Esophagus (tissue), 2 donors: Measurements from ENCODE around the gene ZNF266. TPM values are rescaled to one million over a fixed set of nuclear protein-coding genes. Genes with fewer than 3 reads are reported as not detected.

Experiments used
- polyA plus RNA-seq, 2 donors: library from polyadenylated mRNA; stranded (reverse); fragments of 200-250 nt; gene quantifications; one replicate each; pipeline ENCODE4 v1.2.3, GENCODE V29; 2013
- donor health status: healthy with polysubstance abuse.
- donor health status: Bipolar disorder and iron deficiency.

Gene ZNF266
- polyA plus RNA-seq, 2 donors, result 15.5 to 22.7 TPM

Other genes starting within 250 kb of the ZNF266 start
- gene OR7D4, start 216.0 kb downstream of the ZNF266 start, polyA plus RNA-seq, result not detected
- not detected for gene OR7E24, start 184.6 kb downstream of the ZNF266 start, polyA plus RNA-seq
- gene ZNF699, start 125.7 kb downstream of the ZNF266 start, polyA plus RNA-seq, result 1 to 10 TPM in 1 of 2 donors, under 1 TPM in 1; 0.57 to 1.1 TPM
- gene ZNF559, start 111.4 kb downstream of the ZNF266 start, polyA plus RNA-seq, result 1 to 10 TPM; 3.7 to 9.9 TPM
- under 1 TPM; 0.42 to 0.84 TPM for gene ZNF177, start 72.6 kb downstream of the ZNF266 start, polyA plus RNA-seq
- gene ZNF560, start 63.0 kb upstream of the ZNF266 start, polyA plus RNA-seq, result under 1 TPM in 1 of 2 donors, not detected in 1; 0.05 TPM
- gene ZNF426, start 103.1 kb upstream of the ZNF266 start, polyA plus RNA-seq, result 10 to 100 TPM; 13.2 to 17.5 TPM
- 10 to 100 TPM in 1 of 2 donors, 1 to 10 TPM in 1; 4.8 to 10.6 TPM for gene ZNF121, start 148.9 kb upstream of the ZNF266 start, polyA plus RNA-seq
- 10 to 100 TPM; 25.4 to 27.0 TPM for gene ZNF561, start 185.7 kb upstream of the ZNF266 start, polyA plus RNA-seq
- gene ZNF562, start 239.5 kb upstream of the ZNF266 start, polyA plus RNA-seq, result 10 to 100 TPM; 11.2 to 14.2 TPM